GM12864 (cell line): Measurements from ENCODE around the gene FSD2.
A peak's percentile ranks its signal among the peaks of the same experiment; 100 is the strongest.

Experiments
- DNase-seq: peaks from one replicate; pipeline ENCODE4 v3.0.0-alpha.2; 2011; ENCODE audit warnings: low read depth
- H3K4me3 ChIP-seq: 2 replicates; pipeline ENCODE4 v1.5.1; 2011; ENCODE audit warnings: mild to moderate bottlenecking, low read depth, low read length, control low read depth
- TF ChIP-seq, protein P1 (sequence below): IDR thresholded peaks from 2 replicates; pipeline ENCODE4 v1.5.1; 2011; ENCODE audit warnings: low read depth, mild to moderate bottlenecking, moderate library complexity, low read length, control low read depth, inconsistent platforms; ENCODE audit errors: missing control alignments

The FSD2 gene

DNA sequence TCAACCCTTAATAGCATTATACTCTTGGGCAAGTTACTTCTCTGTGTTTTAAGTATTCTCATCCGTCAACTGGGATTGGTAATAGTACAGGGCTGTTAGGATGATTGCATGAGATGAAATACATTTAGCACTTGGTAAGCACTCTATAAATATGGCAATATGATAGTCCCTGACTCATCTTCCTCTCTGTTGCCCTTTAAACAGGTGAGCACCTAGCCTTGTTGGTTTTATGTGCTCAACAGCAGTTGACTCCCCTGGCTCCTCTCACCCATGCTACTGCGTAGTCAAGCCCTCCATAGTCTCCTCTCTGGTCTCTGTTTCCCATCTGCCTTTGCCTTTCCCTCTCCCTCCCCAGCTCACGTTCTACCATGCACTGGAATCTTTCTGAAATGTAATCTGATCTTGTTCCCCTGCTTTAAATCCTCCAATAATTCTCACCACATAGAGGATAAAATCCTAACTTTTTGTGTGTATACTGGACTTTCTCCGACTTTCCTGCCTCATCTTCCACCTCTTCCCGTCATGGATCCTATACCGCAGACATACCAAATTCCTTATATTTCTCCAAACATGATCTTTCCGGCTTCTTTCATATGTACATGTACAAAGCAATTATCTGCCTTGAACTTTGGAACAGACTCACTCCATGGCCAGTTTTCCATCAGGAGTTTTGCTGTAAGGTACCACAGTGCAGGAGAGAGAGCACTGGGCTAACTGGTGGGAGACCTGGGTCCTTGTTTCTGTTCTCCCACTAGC, 42.3 kb downstream of the FSD2 start:
- no peak overlapping the region for H3K4me3 ChIP-seq
- DNase-seq: no peak
- TF ChIP-seq, protein P1, sequence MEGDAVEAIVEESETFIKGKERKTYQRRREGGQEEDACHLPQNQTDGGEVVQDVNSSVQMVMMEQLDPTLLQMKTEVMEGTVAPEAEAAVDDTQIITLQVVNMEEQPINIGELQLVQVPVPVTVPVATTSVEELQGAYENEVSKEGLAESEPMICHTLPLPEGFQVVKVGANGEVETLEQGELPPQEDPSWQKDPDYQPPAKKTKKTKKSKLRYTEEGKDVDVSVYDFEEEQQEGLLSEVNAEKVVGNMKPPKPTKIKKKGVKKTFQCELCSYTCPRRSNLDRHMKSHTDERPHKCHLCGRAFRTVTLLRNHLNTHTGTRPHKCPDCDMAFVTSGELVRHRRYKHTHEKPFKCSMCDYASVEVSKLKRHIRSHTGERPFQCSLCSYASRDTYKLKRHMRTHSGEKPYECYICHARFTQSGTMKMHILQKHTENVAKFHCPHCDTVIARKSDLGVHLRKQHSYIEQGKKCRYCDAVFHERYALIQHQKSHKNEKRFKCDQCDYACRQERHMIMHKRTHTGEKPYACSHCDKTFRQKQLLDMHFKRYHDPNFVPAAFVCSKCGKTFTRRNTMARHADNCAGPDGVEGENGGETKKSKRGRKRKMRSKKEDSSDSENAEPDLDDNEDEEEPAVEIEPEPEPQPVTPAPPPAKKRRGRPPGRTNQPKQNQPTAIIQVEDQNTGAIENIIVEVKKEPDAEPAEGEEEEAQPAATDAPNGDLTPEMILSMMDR: no peak

DNA sequence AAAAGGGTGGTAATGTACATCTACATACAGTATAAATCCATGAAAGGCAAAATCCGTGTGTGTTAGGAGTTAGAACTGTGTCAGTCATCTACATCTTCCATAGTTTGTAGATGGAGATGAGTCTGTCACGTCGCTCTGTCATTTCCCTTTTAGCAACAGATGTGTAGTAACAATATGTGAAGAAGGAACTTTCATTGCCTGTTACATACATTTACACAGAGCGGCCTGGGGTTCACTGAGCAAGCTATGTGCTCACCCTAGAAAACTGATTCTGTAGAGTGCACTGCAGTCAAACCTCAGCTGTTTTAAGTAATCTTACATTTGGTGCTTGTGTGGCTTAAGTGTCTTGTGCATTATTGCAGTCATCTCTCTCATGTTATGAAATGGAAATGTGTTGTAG, 54.6 kb downstream of the FSD2 start:
- TF ChIP-seq, protein P1: no peak
- DNase-seq: no peak
- peak overlapping the region; percentile 89 for H3K4me3 ChIP-seq

DNA sequence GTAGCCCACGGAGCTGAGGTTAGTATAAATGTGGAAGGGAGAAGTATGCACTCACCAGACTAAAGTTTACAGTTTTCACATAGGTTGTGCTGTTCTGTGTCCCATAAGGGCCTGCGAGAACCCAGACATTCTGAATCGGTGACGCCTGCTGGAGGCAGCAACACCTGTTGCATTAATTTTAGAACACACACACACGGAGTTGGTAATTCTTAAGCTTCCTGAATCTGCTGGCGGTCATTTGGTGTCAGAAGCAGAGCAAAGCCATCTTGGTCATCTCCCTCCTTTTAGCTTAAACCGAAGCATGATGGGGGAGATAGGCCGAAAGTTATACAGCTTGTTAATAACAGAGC, 55.1 kb downstream of the FSD2 start:
- peak overlapping the region; percentile 89 for H3K4me3 ChIP-seq
- TF ChIP-seq, protein P1: no peak
- DNase-seq: no peak

DNA sequence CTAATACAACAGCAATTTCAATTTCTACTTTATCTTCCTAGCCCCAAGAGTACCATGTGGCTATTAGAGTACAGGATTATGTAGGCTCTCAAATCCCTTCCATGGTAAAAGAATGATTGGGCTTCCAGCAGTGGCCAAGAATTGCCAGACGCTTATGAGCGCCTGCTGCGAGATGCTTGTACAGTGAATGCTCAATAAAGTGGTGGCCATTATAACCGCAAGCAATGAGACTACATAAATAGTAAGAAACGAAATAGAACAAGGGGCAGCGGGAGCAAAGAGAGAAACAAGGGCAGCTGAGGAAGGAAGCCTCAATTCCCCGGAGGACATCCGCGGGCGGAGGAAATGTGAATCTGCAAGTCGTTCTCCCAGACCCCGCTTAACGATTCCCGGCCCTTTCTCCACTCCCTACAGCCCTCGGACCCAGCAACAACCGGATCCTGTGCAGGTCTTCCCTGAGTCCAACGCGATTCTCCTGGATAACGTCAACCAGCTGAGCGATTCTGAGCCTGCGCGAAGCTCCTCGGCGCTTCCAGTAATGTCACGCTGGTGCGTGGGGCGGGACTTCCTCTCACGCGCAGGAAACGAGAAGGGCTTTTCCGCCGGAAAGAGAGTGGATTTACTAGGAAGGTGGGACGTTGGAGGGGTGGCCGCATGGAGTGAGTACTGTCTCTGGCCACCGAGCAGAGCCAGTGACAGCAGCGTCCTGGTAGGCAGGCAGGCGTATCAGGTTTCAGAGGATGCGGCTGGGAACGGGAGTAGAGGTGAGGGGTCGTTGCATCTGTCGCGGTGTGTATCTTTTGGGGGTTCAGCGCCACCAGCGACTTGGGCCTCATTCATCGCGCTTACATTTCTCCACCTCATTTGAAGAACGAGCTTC, 55.7 kb downstream of the FSD2 start:
- TF ChIP-seq, protein P1: no peak
- peak; percentile 77 for DNase-seq
- H3K4me3 ChIP-seq: peak overlapping the region; percentile 89

DNA sequence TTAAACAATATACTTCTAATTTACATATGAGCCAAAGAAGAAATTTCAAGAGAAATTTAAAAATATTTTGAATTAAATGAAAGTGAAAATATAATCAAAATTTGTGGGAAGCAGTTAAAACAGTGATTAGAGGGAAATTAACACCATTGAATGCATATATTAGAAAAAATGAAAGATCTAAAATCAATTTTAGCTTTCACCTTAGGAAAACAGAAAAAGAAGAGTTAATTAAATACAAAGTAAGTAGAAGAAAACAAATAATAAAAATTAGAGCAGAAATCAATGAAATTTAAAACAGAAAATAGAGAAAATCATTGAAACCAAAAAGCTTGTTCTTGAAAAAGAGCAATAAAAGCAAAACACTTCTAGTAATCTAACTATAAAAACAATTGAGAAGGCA, 57.6 kb downstream of the FSD2 start:
- DNase-seq: no peak
- TF ChIP-seq, protein P1: no peak
- no peak overlapping the region for H3K4me3 ChIP-seq

DNA sequence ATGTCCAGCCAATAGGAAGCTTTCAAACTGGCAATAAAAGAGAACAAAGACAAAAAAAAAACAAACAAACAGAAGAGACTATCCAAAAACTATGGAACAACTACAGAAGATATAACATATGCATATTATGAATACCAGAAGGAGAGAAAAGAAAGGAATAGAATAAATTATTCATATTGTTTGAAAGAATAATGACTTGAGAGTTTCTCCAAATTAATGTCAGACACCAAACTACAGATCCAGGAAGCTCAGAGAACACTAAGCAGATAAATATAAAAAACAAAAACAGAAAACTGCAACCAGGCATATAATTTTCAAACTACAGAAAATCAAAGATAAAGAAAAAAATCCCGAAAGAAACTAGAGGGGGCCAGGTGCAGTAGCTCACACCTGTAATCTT, 62.1 kb downstream of the FSD2 start:
- TF ChIP-seq, protein P1: no peak
- no peak for DNase-seq
- no peak overlapping the region for H3K4me3 ChIP-seq
